ENCODE data around the gene UPF2. TPM values are rescaled to one million over a fixed set of nuclear protein-coding genes. Genes with fewer than 3 reads are reported as not detected.

Gene UPF2
- total RNA-seq, 1 donor from 2014 or later: 16.6 TPM

Other genes starting within 250 kb of the UPF2 start
- 4.1 TPM for gene PROSER2, start 219.5 kb downstream of the UPF2 start, total RNA-seq (ENCODE audit: insufficient read depth, low replicate concordance)
- gene DHTKD1, start 26.1 kb upstream of the UPF2 start, total RNA-seq (ENCODE audit: insufficient read depth, low replicate concordance): 56.3 TPM
- 2.6 TPM for gene SEC61A2, start 86.9 kb upstream of the UPF2 start, total RNA-seq (ENCODE audit: insufficient read depth, low replicate concordance)
- gene NUDT5, start 153.1 kb upstream of the UPF2 start, total RNA-seq (ENCODE audit: insufficient read depth, low replicate concordance): 51.3 TPM
- gene CDC123, start 153.4 kb upstream of the UPF2 start, total RNA-seq (ENCODE audit: insufficient read depth, low replicate concordance): 48.4 TPM

All from umbilical cord (tissue), 1 donor.